ENCODE data around the gene OR52N2.

The OR52N2 gene

GRCh38 chr11:5808500-5809121 is at the start of gene OR52N2:
Gene OR52N2, plus strand, starts transcription at chr11:5808924. Its CDS starts 11,412 bp downstream, at chr11:5820336.
- DNase-seq (ENCODE audit: low read depth) = peak; percentile 59

DNA sequence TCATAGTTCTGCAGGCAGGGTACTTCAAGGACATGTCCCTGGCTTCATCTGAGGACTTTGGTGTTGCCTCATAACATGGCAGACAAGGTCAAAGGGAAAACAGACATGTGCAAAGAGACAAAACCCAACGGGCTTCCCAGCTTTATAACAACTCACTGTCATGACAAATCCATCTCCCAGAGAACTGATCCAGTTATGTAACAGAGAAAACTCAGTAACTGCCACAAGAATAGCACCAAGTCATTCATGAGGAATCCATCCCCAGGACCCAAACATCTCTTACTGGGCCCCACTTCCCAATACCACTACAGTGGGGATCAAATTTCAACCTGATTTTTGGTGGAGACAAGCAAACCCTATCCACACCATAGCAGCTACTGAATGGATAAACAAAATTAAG is 41.7 kb upstream of the OR52N2 start:
- DNase-seq (ENCODE audit: low read depth) = peak; percentile 34

- no peak for DNase-seq (ENCODE audit: low read depth)
Measured at GRCh38 chr11:5783255-5783654, 25.5 kb upstream of the OR52N2 start, which contains the start of gene OR52N5. Gene OR52N5, minus strand, starts transcription at chr11:5783355. Its CDS starts 4,721 bp downstream, at chr11:5778634.

DNA sequence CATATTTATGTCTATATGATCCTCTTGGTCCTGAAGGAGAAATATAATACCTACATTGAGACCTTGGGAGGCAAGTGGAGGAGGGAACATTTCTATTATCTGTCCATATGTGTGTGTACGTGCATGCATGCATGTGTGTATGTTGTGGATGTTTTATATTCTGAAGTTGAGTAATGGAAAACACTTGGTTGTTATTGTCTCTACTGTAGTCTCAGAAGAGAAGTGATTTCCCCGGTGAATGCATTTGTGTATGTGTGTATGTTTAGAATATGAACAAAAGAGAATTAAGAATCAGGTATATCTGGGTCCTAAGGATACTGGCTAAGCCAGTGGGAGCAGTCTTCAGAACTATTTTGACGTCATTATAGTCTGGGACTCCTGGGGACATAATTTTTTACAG is 17.6 kb upstream of the OR52N2 start, which contains the start of gene OR52N1:
OR52N1 (minus strand) TSS at position 101 of the 400 bp plus-strand sequence. CDS start 2,449 bp downstream, outside the sequence.
- no peak for DNase-seq (ENCODE audit: low read depth)

DNA sequence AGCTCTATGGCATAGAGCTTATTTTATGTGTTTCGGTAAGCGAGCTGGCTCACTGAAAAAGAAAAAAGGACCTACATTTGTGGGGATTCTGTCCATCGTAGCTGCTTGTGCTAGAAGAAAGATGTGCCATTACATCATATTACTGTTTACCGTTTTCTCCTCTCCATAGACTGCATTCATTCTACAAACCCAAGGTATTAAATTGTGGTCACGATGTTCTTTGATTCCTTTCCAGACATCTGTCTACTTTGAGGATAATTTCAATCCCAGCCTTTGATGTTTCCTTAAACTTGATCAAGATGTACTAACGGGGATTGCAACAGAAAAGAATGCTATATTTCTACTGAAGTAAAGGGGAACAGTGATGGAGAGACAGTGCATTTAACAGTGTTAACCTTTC is 12.2 kb upstream of the OR52N2 start:
- DNase-seq (ENCODE audit: low read depth) = no peak

DNA sequence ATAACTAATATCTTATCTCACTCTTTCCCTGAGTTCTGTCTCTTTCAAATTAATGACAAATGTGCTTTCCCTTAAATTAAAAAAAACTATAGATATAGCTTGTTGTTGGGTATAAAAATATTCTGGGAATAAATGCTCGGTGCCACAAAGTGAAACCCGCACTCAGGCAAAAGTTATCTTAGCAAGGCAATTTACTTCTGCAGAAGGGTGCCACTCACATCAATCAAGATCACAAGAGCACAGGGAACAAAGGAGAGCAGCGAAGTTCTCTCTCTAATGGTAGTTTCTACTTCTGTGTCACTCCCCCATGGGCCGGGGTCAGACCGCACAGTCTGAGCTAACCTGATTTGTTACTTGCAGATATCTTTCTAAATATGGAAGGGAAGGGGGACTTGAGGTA is 4.7 kb upstream of the OR52N2 start:
- DNase-seq (ENCODE audit: low read depth) = no peak

DNA sequence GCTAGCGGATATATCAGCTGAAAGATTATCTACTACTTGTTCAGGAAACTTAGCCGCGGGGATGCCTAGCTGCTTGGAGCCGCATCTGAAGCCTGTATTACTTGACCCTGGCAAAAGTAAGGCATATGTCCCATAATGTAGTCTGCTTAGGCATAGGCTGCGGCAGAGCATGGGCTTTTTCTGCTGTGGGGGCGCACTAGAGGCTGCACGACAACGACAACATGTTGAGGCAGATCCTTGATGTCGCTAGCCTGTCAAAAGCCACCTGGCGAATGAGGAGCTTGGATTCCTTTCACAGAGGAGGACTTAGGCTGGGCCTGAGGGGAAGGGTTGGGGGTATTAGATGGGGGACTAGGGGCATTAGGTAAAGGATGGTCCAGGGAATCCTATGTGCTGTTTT is 1.1 kb upstream of the OR52N2 start:
- DNase-seq (ENCODE audit: low read depth) = no peak

- no peak for DNase-seq (ENCODE audit: low read depth)
Measured at GRCh38 chr11:5809122-5809519, 397 bp downstream of the OR52N2 start.

GRCh38 chr11:5809905-5810795 is 1.4 kb downstream of the OR52N2 start:
- DNase-seq (ENCODE audit: low read depth) = no peak

GRCh38 chr11:5815534-5815933 is 6.8 kb downstream of the OR52N2 start:
- DNase-seq (ENCODE audit: low read depth) = no peak

DNA sequence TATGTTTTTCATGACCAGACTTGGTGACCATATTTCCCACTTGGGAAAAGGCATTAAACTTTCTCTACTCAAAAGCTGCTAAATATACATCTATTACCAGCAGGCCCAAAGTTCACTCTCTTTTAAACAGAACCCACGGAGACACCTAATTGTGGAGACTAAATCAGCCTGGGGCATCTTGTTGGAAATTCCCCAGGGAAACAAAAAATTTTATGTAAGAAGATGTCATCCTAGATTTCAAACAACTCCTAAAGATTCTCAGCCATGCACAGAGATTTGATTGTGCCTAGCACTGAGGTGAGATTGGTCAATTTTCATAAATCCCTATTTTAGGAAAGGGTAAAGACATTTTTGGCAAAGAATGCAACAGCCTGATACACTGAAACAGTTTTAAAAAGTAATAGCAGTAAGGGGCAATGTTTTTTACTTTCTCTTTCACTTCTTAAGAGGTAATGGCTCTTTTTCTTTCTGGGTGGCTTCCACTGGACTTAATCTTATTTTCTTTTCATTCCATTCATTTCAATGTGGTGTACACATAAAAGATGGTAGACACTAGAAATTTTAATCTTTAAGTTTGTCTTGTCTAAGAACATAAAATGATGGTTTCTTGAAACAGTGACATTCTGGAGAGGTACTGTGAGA is 9.6 kb downstream of the OR52N2 start:
- DNase-seq (ENCODE audit: low read depth) = no peak

DNA sequence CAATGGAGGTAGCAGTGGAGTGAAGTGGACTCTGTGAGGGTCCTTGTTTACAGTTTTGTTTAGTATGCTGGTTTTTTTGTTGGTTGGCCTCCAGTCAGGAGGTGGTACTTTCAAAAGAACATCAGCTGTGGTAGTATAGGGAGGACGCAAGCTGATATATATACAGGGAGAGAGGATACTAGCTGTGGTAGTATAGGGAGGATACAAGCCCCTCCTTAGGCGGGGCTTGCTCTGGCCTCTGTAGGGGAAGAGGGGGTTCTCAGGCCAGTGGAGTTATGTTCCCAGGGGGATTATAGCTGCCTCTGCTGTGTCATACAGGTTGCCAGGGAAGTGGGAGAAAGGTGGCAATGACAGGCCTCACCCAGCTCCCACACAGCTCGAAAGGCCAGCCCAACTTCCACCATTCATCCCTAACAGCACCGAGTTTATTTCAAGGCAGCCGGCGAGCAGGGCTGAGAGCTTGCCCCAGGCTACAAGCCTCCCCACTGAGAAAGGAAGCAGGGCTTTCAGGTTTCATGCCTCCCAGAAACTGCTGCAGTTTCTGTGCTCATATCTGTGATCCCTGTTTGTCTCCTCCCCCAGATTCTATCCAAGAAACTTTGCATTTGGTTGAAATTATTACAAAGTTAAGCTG is 22.6 kb downstream of the OR52N2 start:
- DNase-seq (ENCODE audit: low read depth) = no peak

- DNase-seq (ENCODE audit: low read depth) = no peak
Measured at GRCh38 chr11:5833446-5833845, 24.7 kb downstream of the OR52N2 start.

DNA sequence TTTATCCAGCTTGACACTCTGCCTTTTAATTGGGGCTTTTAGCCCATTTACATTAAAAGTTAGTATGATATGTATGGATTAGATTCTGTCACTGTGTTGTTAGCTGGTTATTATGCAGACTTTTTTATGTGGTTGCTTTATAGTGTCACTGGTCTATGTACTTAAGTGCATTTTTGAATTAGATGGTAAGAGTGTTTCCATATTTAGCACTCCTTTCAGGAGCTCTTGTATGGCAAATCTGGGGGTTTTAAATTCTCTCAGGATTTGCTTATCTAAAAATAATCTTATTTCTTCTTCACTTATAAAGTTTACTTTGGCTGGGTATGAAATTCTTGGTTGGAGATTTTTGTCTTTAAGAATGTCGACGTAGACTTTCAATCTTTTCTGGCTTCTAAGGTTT is 29.0 kb downstream of the OR52N2 start:
- no peak for DNase-seq (ENCODE audit: low read depth)

GRCh38 chr11:5841797-5842196 is 33.1 kb downstream of the OR52N2 start, which contains the start of gene OR52E6:
Gene OR52E6, minus strand, starts transcription at chr11:5841897. Its CDS starts 0 bp downstream, at chr11:5841897.
- DNase-seq (ENCODE audit: low read depth) = no peak

- DNase-seq (ENCODE audit: low read depth) = no peak
Measured at GRCh38 chr11:5846701-5847100, 38.0 kb downstream of the OR52N2 start.

- DNase-seq (ENCODE audit: low read depth) = no peak
Measured at GRCh38 chr11:5847711-5848110, 39.0 kb downstream of the OR52N2 start.

DNA sequence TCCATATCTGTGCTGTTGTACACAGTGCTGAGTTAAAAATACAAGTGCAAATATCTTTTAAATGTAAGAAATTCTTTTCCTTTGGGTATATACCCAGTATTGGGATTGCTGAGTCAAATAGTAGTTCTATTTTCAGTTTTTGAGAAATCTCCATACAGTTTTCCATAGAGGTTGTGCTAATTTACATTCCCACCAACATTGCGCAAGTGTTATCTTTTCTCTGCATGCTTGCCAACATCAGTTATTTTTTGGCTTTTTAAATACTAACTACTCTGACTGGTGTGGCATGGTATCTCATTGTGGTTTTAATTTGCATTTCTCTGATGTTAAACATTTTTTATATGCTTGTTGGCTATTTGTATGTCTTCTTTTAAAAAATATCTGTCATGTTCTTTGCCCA is 42.3 kb downstream of the OR52N2 start:
- no peak for DNase-seq (ENCODE audit: low read depth)

GRCh38 chr11:5857590-5857989 is 48.9 kb downstream of the OR52N2 start, which contains the start of gene OR52E8:
Gene OR52E8, minus strand, starts transcription at chr11:5857690. Its CDS starts 0 bp downstream, at chr11:5857690.
- no peak for DNase-seq (ENCODE audit: low read depth)

DNA sequence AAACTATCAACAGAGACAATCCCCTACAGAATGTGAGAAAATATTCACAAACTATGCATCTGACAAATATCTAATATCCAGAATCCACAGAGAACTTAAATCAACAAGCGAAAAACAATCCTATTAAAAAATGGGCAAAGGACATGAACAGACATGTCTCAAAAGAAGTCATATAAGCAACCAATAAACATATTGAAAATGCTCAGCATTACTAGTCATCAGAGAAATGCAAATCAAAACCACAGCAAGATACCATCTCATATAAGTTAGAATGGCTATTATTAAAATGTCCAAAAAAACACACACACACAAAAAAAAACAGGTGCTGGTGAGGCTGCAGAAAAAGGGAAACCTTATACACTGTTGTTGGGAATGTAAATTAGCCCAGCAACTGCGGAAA is 57.1 kb downstream of the OR52N2 start:
- no peak for DNase-seq (ENCODE audit: low read depth)
